A673 (cell line): ENCODE results near the gene ZDHHC6.

ENCODE experiments used
- CTCF ChIP-seq: fragments of 300-800, 200-600 bp; sonication (generic); conservative IDR thresholded peaks from 2 replicates; pipeline ENCODE4 v1.5.1; 2017; ENCODE audit warnings: low read depth, mild to moderate bottlenecking, antibody characterized with exemption, low read length, moderate library complexity, mixed read lengths
- EZH2 ChIP-seq: fragments of 200-600 bp; sonication (generic); IDR thresholded peaks from 2 replicates; pipeline ENCODE4 v1.6.1; 2017; ENCODE audit warnings: borderline replicate concordance, low read depth, mild to moderate bottlenecking, mixed read lengths, antibody characterized with exemption, low read length; ENCODE audit not compliant: poor library complexity, severe bottlenecking

- TF ChIP-seq CTCF (no peak), EZH2 (no peak)
Observed at GRCh38 chr10:112409755-112410154, 37.0 kb downstream of the ZDHHC6 start.
